Measurements from ENCODE around the gene PPP1R7. TPM values are rescaled to one million over a fixed set of nuclear protein-coding genes. Genes with fewer than 3 reads are reported as not detected.

The PPP1R7 gene
- polyA plus RNA-seq, 1 donor from 2014 or later: 59.3 TPM

DNA sequence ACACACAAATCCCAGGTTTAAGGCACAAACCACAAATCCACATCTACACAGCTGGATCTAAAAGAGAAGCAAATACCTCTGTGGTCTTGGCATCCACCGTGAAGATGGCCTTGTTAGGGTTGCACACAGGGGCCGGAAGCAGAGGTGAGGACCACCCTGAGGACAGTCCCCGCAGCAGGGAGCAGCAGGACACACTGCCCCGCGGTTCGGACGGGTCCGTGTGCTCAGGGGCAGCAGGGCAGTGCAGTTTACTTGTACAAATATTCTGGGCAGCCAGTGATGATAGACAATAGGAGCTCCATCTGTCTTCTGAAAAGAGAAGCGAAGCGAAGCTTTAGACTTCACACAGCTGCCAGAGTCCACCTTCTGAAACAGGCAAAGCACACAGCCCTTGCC is 9.8 kb upstream of the PPP1R7 start:
- Histone ChIP-seq H2AFZ (ENCODE audit: low read depth, low read length) (no peak overlapping the region), H3K9ac (ENCODE audit: low read length) (no peak overlapping the region), H3K79me2 (replicated peaks; ENCODE audit: insufficient read depth, low read length) (no peaks in the 10 kb centered on the region), H3K27ac (ENCODE audit: low read length) (no peak overlapping the region), H3K9me2 (ENCODE audit: insufficient read depth, low read length) (no peaks in the 10 kb centered on the region), H3K27me3 (ENCODE audit: insufficient read depth, low read depth, low read length) (no peaks in the 10 kb centered on the region), H3K36me3 (ENCODE audit: insufficient read depth, low read length) (no peaks in the 10 kb centered on the region), H3K9me3 (ENCODE audit: low read length) (no peaks in the 10 kb centered on the region), H3F3A (ENCODE audit: insufficient read depth, low read length, poor library complexity, severe bottlenecking) (no peaks in the 10 kb centered on the region), H3K4me3 (ENCODE audit: low read length) (no peak overlapping the region), H3K4me2 (ENCODE audit: low read length) (no peak overlapping the region), H4K20me1 (ENCODE audit: insufficient read depth) (no peaks in the 10 kb centered on the region)
- TF ChIP-seq, protein P1, sequence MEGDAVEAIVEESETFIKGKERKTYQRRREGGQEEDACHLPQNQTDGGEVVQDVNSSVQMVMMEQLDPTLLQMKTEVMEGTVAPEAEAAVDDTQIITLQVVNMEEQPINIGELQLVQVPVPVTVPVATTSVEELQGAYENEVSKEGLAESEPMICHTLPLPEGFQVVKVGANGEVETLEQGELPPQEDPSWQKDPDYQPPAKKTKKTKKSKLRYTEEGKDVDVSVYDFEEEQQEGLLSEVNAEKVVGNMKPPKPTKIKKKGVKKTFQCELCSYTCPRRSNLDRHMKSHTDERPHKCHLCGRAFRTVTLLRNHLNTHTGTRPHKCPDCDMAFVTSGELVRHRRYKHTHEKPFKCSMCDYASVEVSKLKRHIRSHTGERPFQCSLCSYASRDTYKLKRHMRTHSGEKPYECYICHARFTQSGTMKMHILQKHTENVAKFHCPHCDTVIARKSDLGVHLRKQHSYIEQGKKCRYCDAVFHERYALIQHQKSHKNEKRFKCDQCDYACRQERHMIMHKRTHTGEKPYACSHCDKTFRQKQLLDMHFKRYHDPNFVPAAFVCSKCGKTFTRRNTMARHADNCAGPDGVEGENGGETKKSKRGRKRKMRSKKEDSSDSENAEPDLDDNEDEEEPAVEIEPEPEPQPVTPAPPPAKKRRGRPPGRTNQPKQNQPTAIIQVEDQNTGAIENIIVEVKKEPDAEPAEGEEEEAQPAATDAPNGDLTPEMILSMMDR (IDR thresholded peaks at IDR 0.05; ENCODE audit: poor library complexity, severe bottlenecking): no peak
- TF ChIP-seq, protein P2, sequence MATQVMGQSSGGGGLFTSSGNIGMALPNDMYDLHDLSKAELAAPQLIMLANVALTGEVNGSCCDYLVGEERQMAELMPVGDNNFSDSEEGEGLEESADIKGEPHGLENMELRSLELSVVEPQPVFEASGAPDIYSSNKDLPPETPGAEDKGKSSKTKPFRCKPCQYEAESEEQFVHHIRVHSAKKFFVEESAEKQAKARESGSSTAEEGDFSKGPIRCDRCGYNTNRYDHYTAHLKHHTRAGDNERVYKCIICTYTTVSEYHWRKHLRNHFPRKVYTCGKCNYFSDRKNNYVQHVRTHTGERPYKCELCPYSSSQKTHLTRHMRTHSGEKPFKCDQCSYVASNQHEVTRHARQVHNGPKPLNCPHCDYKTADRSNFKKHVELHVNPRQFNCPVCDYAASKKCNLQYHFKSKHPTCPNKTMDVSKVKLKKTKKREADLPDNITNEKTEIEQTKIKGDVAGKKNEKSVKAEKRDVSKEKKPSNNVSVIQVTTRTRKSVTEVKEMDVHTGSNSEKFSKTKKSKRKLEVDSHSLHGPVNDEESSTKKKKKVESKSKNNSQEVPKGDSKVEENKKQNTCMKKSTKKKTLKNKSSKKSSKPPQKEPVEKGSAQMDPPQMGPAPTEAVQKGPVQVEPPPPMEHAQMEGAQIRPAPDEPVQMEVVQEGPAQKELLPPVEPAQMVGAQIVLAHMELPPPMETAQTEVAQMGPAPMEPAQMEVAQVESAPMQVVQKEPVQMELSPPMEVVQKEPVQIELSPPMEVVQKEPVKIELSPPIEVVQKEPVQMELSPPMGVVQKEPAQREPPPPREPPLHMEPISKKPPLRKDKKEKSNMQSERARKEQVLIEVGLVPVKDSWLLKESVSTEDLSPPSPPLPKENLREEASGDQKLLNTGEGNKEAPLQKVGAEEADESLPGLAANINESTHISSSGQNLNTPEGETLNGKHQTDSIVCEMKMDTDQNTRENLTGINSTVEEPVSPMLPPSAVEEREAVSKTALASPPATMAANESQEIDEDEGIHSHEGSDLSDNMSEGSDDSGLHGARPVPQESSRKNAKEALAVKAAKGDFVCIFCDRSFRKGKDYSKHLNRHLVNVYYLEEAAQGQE (IDR thresholded peaks at IDR 0.05; ENCODE audit: borderline replicate concordance): no peak
- TF ChIP-seq POLR2AphosphoS5 (IDR thresholded peaks at IDR 0.05) (no peak), RAD21 (conservative IDR thresholded peaks at IDR 0.05) (no peak), EZH2 (IDR thresholded peaks at IDR 0.05; ENCODE audit: borderline replicate concordance, insufficient read depth, low read length, poor library complexity, severe bottlenecking) (no peak)

GRCh38 chr2:241141214-241141770 is 9.0 kb upstream of the PPP1R7 start:
- no peak for TF ChIP-seq RAD21 (conservative IDR thresholded peaks at IDR 0.05)
- TF ChIP-seq POLR2AphosphoS5 (IDR thresholded peaks at IDR 0.05): no peak
- no peak for TF ChIP-seq TAF1 (IDR thresholded peaks at IDR 0.05; ENCODE audit: low read depth)
- TF ChIP-seq, protein P2 (IDR thresholded peaks at IDR 0.05; ENCODE audit: borderline replicate concordance): no peak
- TF ChIP-seq EZH2 (IDR thresholded peaks at IDR 0.05; ENCODE audit: borderline replicate concordance, insufficient read depth, low read length, poor library complexity, severe bottlenecking): no peak
- no peak for TF ChIP-seq MXI1 (conservative IDR thresholded peaks at IDR 0.05; ENCODE audit: poor library complexity, severe bottlenecking)
- H4K20me1 ChIP-seq (ENCODE audit: insufficient read depth): no peaks in the 10 kb centered on the region
- no peak overlapping the region for H2AFZ ChIP-seq (ENCODE audit: low read depth, low read length)
- no peaks in the 10 kb centered on the region for H3K9me3 ChIP-seq (ENCODE audit: low read length)
- no peaks in the 10 kb centered on the region for H3K9me2 ChIP-seq (ENCODE audit: insufficient read depth, low read length)
- no peak overlapping the region for H3K4me3 ChIP-seq (ENCODE audit: low read length)
- no peaks in the 10 kb centered on the region for H3K79me2 ChIP-seq (replicated peaks; ENCODE audit: insufficient read depth, low read length)
- H3F3A ChIP-seq (ENCODE audit: insufficient read depth, low read length, poor library complexity, severe bottlenecking): no peaks in the 10 kb centered on the region
- no peaks in the 10 kb centered on the region for H3K36me3 ChIP-seq (ENCODE audit: insufficient read depth, low read length)
- no peaks in the 10 kb centered on the region for H3K27me3 ChIP-seq (ENCODE audit: insufficient read depth, low read depth, low read length)
- no peak overlapping the region for H3K4me2 ChIP-seq (ENCODE audit: low read length)
- H3K27ac ChIP-seq (ENCODE audit: low read length): no peak overlapping the region
- H3K9ac ChIP-seq (ENCODE audit: low read length): no peak overlapping the region

Measured in neural cell (in vitro differentiated cells).